K562 (cell line): ENCODE results near the gene HIVEP3. TPM values are rescaled to one million over a fixed set of nuclear protein-coding genes. Genes with fewer than 3 reads are reported as not detected.

ENCODE experiments used
- ATAC-seq: fragments of 200-7000 bp; cut with Tn5 transposase; 3 replicates; pipeline ENCODE4 v1.9.1; 2020; ENCODE audit warnings: moderate library complexity
- BruUV-seq: library from RNA; stranded (reverse); fragments of 400-500 nt; replicated peaks from 2 replicates; lab custom pipeline; 2021; lab: Mats Ljungman, UMichigan
- CTCF ChIA-PET: fragments of 300-600 bp; formaldehyde crosslinking; extraction: SDS; loops from one replicate; lab custom pipeline; 2021; ENCODE audit warnings: low intra/inter-chr PET ratio; lab: Yijun Ruan, JAX
- POLR2A ChIA-PET: fragments of 300-600, 350-650 bp; sonication (Branson Sonifier 250); formaldehyde crosslinking; extraction: SDS; loops from one replicate; lab custom pipeline; 2021; ENCODE audit warnings: antibody characterized with exemption, inconsistent platforms; lab: Yijun Ruan, JAX
- DNase-seq, 4 experiments: peaks; one replicate each; pipeline versions ENCODE4 v3.0.0 to v3.0.0-alpha.2; 2011 to 2018; ENCODE audit warnings: low spot score in 3 of 4, mixed read lengths in 3 of 4; ENCODE audit errors: extremely low read depth in 1 of 4
- FAIRE-seq: peaks from 2 replicates; lab custom pipeline; 2011; peaks lifted over from hg19 to GRCh38; lab: Jason Lieb, UNC
- H2AFZ ChIP-seq: 2 replicates; pipeline ENCODE4 v1.6.0; 2011; ENCODE audit warnings: low read depth, low read length, control low read depth, inconsistent platforms
- H3K27ac ChIP-seq: fragments of 200-600 bp; 3 replicates; pipeline ENCODE4 v1.8.0; 2011; ENCODE audit warnings: low read depth, mild to moderate bottlenecking, control low read depth, inconsistent platforms, low read length, moderate library complexity, mixed read lengths; ENCODE audit errors: extremely low read depth
- H3K27me3 ChIP-seq, 2 experiments: fragments of 300-600 bp in 1 of 2; 2 replicates in 1 of 2; 3 replicates in 1 of 2; pipeline versions ENCODE4 v1.6.0 to v1.8.0; 2011; ENCODE audit warnings: inconsistent platforms in 2 of 2, low read length in 2 of 2, mild to moderate bottlenecking in 1 of 2, mixed read lengths in 1 of 2, moderate library complexity in 1 of 2; ENCODE audit not compliant: control insufficient read depth in 2 of 2, insufficient read depth in 2 of 2
- H3K36me3 ChIP-seq: fragments of 300-600 bp; 3 replicates; pipeline ENCODE4 v1.8.0; 2011; ENCODE audit warnings: mild to moderate bottlenecking, low read length, inconsistent platforms; ENCODE audit not compliant: control insufficient read depth, insufficient read depth
- H3K4me1 ChIP-seq, 2 experiments: fragments of 200-600 bp in 1 of 2; replicated peaks in 1 of 2; 2 replicates in 1 of 2; 3 replicates in 1 of 2; pipeline versions ENCODE4 v1.5.1 to v1.8.0; 2011; ENCODE audit warnings: inconsistent platforms in 2 of 2, low read length in 2 of 2, mild to moderate bottlenecking in 1 of 2, mixed read lengths in 1 of 2, moderate library complexity in 1 of 2; ENCODE audit not compliant: control insufficient read depth in 2 of 2, insufficient read depth in 2 of 2
- H3K4me2 ChIP-seq: 2 replicates; pipeline ENCODE4 v1.6.1; 2011; ENCODE audit warnings: low read length, control low read depth, inconsistent platforms, mixed read lengths; ENCODE audit not compliant: insufficient read depth
- H3K4me3 ChIP-seq: fragments of 200-600 bp; sonication (generic), shearing (Covaris generic); 2 replicates; pipeline ENCODE4 v1.5.1; 2016; ENCODE audit warnings: control low read depth, inconsistent platforms
- H3K79me2 ChIP-seq: fragments of 200-600 bp; 3 replicates; pipeline ENCODE4 v1.8.0; 2011; ENCODE audit warnings: low read length, inconsistent platforms; ENCODE audit not compliant: control insufficient read depth, insufficient read depth
- H3K9ac ChIP-seq, 2 experiments: 2 replicates each; pipeline versions ENCODE4 v1.6.0 to v1.6.1; 2011; ENCODE audit warnings: low read depth in 2 of 2, low read length in 2 of 2, control low read depth in 1 of 2, inconsistent platforms in 1 of 2, mild to moderate bottlenecking in 1 of 2, mixed read lengths in 1 of 2; ENCODE audit not compliant: insufficient read depth in 1 of 2
- H3K9me1 ChIP-seq: one replicate; pipeline ENCODE4 v1.6.0; 2011; ENCODE audit warnings: inconsistent platforms, mild to moderate bottlenecking, low read length, moderate library complexity; ENCODE audit not compliant: control insufficient read depth, insufficient read depth
- H3K9me3 ChIP-seq: replicated peaks from 2 replicates; pipeline ENCODE4 v1.5.1; 2011; ENCODE audit warnings: low read depth, low read length, inconsistent platforms; ENCODE audit not compliant: control insufficient read depth, insufficient read depth
- H4K20me1 ChIP-seq: replicated peaks from 2 replicates; pipeline ENCODE4 v1.6.1; 2011; ENCODE audit warnings: low read length, inconsistent platforms, mixed read lengths; ENCODE audit not compliant: control insufficient read depth, insufficient read depth
- HDAC6 ChIP-seq: IDR thresholded peaks from 2 replicates; pipeline ENCODE4 v1.6.1; 2012; ENCODE audit warnings: low read depth, mild to moderate bottlenecking, control low read depth, inconsistent platforms, low read length, moderate library complexity
- ZNF165 ChIP-seq: fragments of 250-450 bp; sonication (Bioruptor Pico); IDR thresholded peaks from 2 replicates; pipeline ENCODE4 v1.4.0; 2020; ENCODE audit warnings: borderline replicate concordance
- WGBS: fragments of 100-300 bp; shearing (Covaris generic); methylation state at CpG from one replicate; pipeline ENCODE4 v1.1.6; 2016; ENCODE audit warnings: low coverage, mixed read lengths; ENCODE audit not compliant: insufficient coverage; ENCODE audit errors: missing lambda C conversion rate; 5-methylcytosine and 5-hydroxymethylcytosine counted together
- in situ Hi-C: fragments of 300-500 bp; cut with MboI; formaldehyde crosslinking; loops from 4 replicates; pipeline ENCODE4 v1.15.0; 2018; ENCODE audit warnings: inconsistent platforms, mixed read lengths
- intact Hi-C: fragments of 100-400 bp; cut with micrococcal nuclease; formaldehyde crosslinking; loops from 2 replicates; pipeline ENCODE4 v1.14.2; 2022
- polyA plus RNA-seq, 8 experiments: library from polyadenylated mRNA; depleted of rRNA in 4 of 8; stranded (reverse) in 5 of 8; unstranded in 3 of 8; fragments of >200 nt; fragmentation: Nextera tagmentation in 2 of 8; fragmentation: Illumina TruSeq in 1 of 8; extraction: Ambion mirVana in 2 of 8; extraction: Trizol in 1 of 8; gene quantifications; 2 replicates each; pipeline versions ENCODE4 v1.2.1 to v1.2.3, GENCODE V29; 2011 to 2014; ENCODE audit warnings: inconsistent platforms in 1 of 8, missing spikeins in 1 of 8
- total RNA-seq, 7 experiments: library from RNA; depleted of rRNA in 6 of 7; stranded (reverse); fragments of >200 nt in 6 of 7; fragmentation: Illumina TruSeq in 2 of 7; extraction: Trizol in 2 of 7; gene quantifications; 2 replicates each; pipeline versions ENCODE4 v1.2.1 to v1.2.3, GENCODE V29; 2011 to 2021; ENCODE audit warnings: low replicate concordance in 1 of 7
- TF ChIP-seq, protein P1 (sequence below), 2 experiments: IDR thresholded peaks in 1 of 2; conservative IDR thresholded peaks in 1 of 2; 2 replicates each; pipeline ENCODE4 v1.6.1; 2016; ENCODE audit warnings: low read depth in 2 of 2, mild to moderate bottlenecking in 1 of 2, missing compliant biosample characterization in 1 of 2, missing genetic modification characterization in 1 of 2, moderate library complexity in 1 of 2

Gene HIVEP3
- total and polyA plus RNA-seq, 9 of the 15 experiments (the other 6 are each of a cell fraction or from before 2014, with no cell fraction given), result 0.09 to 0.58 (median 0.34) TPM; not detected in 1

- FAIRE-seq (no peak), DNase-seq (no peak)
- H3K79me2 ChIP-seq, result no peaks in the 10 kb centered on the region
- no peak overlapping the region for H3K9ac ChIP-seq
- H4K20me1 ChIP-seq, result peaks cover 21% of the 10 kb centered on the region
- 0% methylated on average over 5 of the region's 5 CpGs for WGBS
- H3K27me3 ChIP-seq, result peaks cover 22 to 72% of the 10 kb centered on the region in 2 experiments; a peak in 4 of 5 replicates
- TF ChIP-seq HDAC6, result no peak
- no peak for TF ChIP-seq ZNF165
- TF ChIP-seq, protein P1, sequence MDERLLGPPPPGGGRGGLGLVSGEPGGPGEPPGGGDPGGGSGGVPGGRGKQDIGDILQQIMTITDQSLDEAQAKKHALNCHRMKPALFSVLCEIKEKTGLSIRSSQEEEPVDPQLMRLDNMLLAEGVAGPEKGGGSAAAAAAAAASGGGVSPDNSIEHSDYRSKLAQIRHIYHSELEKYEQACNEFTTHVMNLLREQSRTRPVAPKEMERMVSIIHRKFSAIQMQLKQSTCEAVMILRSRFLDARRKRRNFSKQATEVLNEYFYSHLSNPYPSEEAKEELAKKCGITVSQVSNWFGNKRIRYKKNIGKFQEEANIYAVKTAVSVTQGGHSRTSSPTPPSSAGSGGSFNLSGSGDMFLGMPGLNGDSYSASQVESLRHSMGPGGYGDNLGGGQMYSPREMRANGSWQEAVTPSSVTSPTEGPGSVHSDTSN (CRISPR knock-in tag; IDR thresholded peaks at IDR 0.05; ENCODE audit: low read depth), result no peak
- TF ChIP-seq, protein P1 (tag; conservative IDR thresholded peaks at IDR 0.05; ENCODE audit: low read depth), result no peak
- TF ChIP-seq, all 486 proteins: peak for 0
- no peak overlapping the region for H3K27ac ChIP-seq
- CTCF ChIA-PET, result no interaction called here
- peaks cover 0 to 17% of the 10 kb centered on the region in 2 experiments; a peak in 2 of 5 replicates for H3K4me1 ChIP-seq
- no peak overlapping the region for H3K4me3 ChIP-seq
- POLR2A ChIA-PET, result no interaction called here
- H3K4me2 ChIP-seq, result no peak overlapping the region
- in situ Hi-C loops, result no loop called here
- BruUV-seq, result no TSS peak
- intact Hi-C loops, result no loop called here
- no peaks in the 10 kb centered on the region for H3K9me3 ChIP-seq
- no peaks in the 10 kb centered on the region for H3K9me1 ChIP-seq
- no peaks in the 10 kb centered on the region for H3K36me3 ChIP-seq
- no peak for ATAC-seq
- no peak overlapping the region for H2AFZ ChIP-seq
Measured at GRCh38 chr1:41519667-41520066, 399.1 kb downstream of the HIVEP3 start.
